D721Med (cell line): ENCODE results near the gene UBAP1.
"Not testable (repeated sequence)": the region's sequence is repeated elsewhere in the genome, so short reads cannot be mapped to it uniquely, and the experiment has no call there.

ENCODE experiments used
- DNase-seq: peaks from one replicate; pipeline ENCODE4 v3.0.0; 2011; ENCODE audit warnings: low spot score; ENCODE audit not compliant: insufficient read length
- FAIRE-seq: peaks from 2 replicates; lab custom pipeline; 2011; peaks lifted over from hg19 to GRCh38; lab: Jason Lieb, UNC
- CTCF ChIP-seq: IDR thresholded peaks from 2 replicates; pipeline ENCODE4 v1.5.1; 2012; ENCODE audit warnings: mild to moderate bottlenecking, control low read depth; ENCODE audit not compliant: insufficient read depth; ENCODE audit errors: missing control alignments

The UBAP1 gene

GRCh38 chr9:34246453-34246852 lies 67.6 kb downstream of the UBAP1 start:
- no peak for FAIRE-seq
- no peak for DNase-seq

GRCh38 chr9:34247782-34248181 lies 68.9 kb downstream of the UBAP1 start:
- DNase-seq, FAIRE-seq: not testable (repeated sequence)

More at GRCh38 chr9:34246453-34246852, 67.6 kb downstream of the UBAP1 start:
- TF ChIP-seq CTCF = no peak

- FAIRE-seq = no peak
- no peak for TF ChIP-seq CTCF
- no peak for DNase-seq
Observed at GRCh38 chr9:34249274-34249673, 70.4 kb downstream of the UBAP1 start.

GRCh38 chr9:34250721-34251120 lies 71.9 kb downstream of the UBAP1 start:
- FAIRE-seq (no peak), DNase-seq (no peak)
- no peak for TF ChIP-seq CTCF

- DNase-seq = no peak
- FAIRE-seq = no peak
- no peak for TF ChIP-seq CTCF
Observed at GRCh38 chr9:34252016-34252415, 73.2 kb downstream of the UBAP1 start.

- DNase-seq = peak; percentile 62
- peak; percentile 75 for TF ChIP-seq CTCF
- no peak for FAIRE-seq
Observed at GRCh38 chr9:34252670-34253459, 74.0 kb downstream of the UBAP1 start.

GRCh38 chr9:34253460-34253837 lies 74.6 kb downstream of the UBAP1 start:
- FAIRE-seq (no peak), DNase-seq (no peak)
- peak; percentile 8 for TF ChIP-seq CTCF
